HAP-1 (cell line): ENCODE data around the gene THBS4.

Source experiments
- DNase-seq, 2 experiments: peaks; one replicate each; pipeline ENCODE4 v3.0.0-alpha.2; 2016 to 2020; ENCODE audit warnings: low spot score in 2 of 2
- H3K27me3 ChIP-seq: fragments of 250-450 bp; sonication (Bioruptor Pico); 2 replicates; pipeline ENCODE4 v1.5.1; 2020; ENCODE audit warnings: low read depth, mild to moderate bottlenecking, moderate library complexity
- H3K36me3 ChIP-seq: fragments of 250-450 bp; sonication (Bioruptor Pico); replicated peaks from 2 replicates; pipeline ENCODE4 v1.5.1; 2020; ENCODE audit warnings: mild to moderate bottlenecking
- H3K4me1 ChIP-seq: fragments of 250-450 bp; sonication (Bioruptor Pico); 2 replicates; pipeline ENCODE4 v1.5.1; 2020; ENCODE audit warnings: mild to moderate bottlenecking
- H3K4me3 ChIP-seq: fragments of 250-450 bp; sonication (Bioruptor Pico); 2 replicates; pipeline ENCODE4 v1.5.1; 2020; ENCODE audit warnings: mild to moderate bottlenecking, moderate library complexity
- H3K9me3 ChIP-seq: fragments of 250-450 bp; sonication (Bioruptor Pico); 2 replicates; pipeline ENCODE4 v1.5.1; 2020; ENCODE audit warnings: mild to moderate bottlenecking, moderate library complexity
- in situ Hi-C: fragments of 300-500 bp; cut with MboI; formaldehyde crosslinking; loops from 3 replicates; pipeline ENCODE4 v1.14.3; 2020; ENCODE audit warnings: low sequenced_read_pairs, inconsistent platforms, mixed read lengths

Gene THBS4

DNA sequence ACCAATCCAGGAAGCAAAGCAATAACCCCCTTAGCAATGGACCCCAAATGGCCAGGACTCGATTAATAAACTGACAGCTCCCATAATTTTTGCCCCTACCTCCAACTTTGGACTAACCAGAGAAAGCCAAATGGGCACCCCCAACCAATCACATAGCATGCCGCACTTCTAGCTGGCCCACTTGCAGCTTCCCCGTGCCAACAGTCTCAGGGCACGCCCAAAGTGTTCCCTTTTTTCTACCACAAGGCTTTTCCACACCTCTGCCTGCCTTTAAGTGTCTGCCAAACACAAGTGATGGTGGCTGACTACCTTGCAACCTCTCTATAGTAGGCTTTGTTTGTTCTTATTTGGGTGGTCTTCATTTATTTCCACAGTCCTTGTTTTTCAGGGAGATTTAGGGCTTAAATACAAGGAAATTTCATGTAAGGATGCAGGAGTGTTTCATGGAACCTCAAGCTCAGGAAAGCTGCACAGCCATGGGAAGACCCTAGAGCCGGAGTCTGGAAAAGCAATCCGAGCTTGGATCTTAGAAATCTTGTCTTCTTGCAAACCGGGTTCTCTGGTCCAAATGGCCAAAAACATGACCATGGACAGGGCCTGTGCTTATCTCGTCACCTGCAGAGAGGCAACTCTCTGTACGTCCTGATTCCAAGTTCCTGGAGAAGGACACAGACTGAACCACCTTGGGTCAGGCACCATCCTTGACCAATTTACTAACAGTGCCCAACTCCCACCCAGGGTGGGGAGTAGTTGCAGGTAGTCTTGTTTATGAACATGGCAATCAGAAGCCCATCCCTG lies 89.2 kb downstream of the THBS4 start:
- Histone ChIP-seq H3K9me3 (no peaks in the 10 kb centered on the region), H3K27me3 (no peaks in the 10 kb centered on the region), H3K4me1 (peaks cover 9% of the 10 kb centered on the region), H3K36me3 (no peaks in the 10 kb centered on the region), H3K4me3 (no peak overlapping the region)
- no peak for DNase-seq
- in situ Hi-C loops, result no loop called here

GRCh38 chr5:80125022-80125961 lies 90.1 kb downstream of the THBS4 start:
- Histone ChIP-seq H3K4me1 (peaks cover 9% of the 10 kb centered on the region), H3K36me3 (no peaks in the 10 kb centered on the region), H3K9me3 (no peaks in the 10 kb centered on the region), H3K27me3 (no peaks in the 10 kb centered on the region), H3K4me3 (no peak overlapping the region)
- no peak for DNase-seq
- in situ Hi-C loops, result no loop called here

DNA sequence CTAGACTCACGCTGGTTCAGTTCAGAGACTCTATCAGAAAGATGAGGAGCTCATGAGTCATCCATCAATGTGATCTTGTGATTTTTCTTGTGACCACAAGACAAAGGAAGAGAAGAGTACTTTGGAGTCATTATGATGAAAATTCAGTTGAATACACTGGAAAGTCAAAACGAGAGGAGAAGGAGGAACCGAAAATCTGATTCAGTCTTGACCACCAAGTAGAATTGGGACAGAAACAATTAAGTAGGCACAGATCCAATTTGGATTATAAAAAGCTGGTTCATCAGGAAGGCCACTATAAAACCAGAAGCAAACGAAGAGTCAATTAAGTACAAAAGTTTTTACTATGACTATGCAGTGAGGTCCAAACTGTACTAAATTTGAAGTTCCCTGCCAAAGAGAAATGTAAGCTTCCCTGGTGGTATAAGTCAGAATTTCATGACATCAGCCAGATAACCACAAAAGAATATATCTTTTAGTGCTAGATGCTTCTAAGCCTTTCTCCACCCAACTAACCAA lies 90.9 kb downstream of the THBS4 start:
- Histone ChIP-seq H3K9me3 (no peaks in the 10 kb centered on the region), H3K27me3 (no peaks in the 10 kb centered on the region), H3K4me3 (no peak overlapping the region), H3K36me3 (no peaks in the 10 kb centered on the region), H3K4me1 (peaks cover 9% of the 10 kb centered on the region)
- in situ Hi-C loops, result no loop called here
- no peak for DNase-seq

DNA sequence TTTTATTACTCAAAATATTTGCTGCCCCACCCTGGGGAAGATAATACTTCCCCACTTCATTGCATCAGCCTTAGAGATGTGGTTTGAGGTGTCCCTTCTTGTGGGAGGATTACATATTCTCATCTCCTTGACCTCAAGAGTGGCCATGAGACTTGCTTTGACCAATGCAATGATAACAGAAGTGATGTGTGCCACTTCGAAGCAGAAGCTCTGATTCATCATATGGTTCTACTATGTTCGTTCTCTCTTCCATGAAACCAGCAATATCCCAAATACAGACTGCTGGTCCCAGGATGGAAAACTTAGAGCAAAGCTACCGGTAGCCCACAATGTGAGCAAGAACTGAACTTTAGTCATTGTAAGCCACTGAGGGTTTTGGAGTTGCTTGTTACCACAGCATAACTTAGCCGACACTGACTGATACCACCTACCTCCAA lies 92.0 kb downstream of the THBS4 start:
- Histone ChIP-seq H3K9me3 (no peaks in the 10 kb centered on the region), H3K4me3 (no peak overlapping the region), H3K36me3 (no peaks in the 10 kb centered on the region), H3K4me1 (peaks cover 9% of the 10 kb centered on the region), H3K27me3 (no peaks in the 10 kb centered on the region)
- DNase-seq, result no peak
- in situ Hi-C loops, result no loop called here

GRCh38 chr5:80128141-80128540 lies 93.0 kb downstream of the THBS4 start:
- in situ Hi-C loops, result no loop called here
- peak; percentile 63 to 71 for DNase-seq
- H3K9me3 ChIP-seq, result no peaks in the 10 kb centered on the region

GRCh38 chr5:80129146-80129545 lies 94.0 kb downstream of the THBS4 start:
- Histone ChIP-seq H3K4me1 (peaks cover 20% of the 10 kb centered on the region), H3K27me3 (no peaks in the 10 kb centered on the region), H3K9me3 (no peaks in the 10 kb centered on the region), H3K4me3 (no peak overlapping the region), H3K36me3 (no peaks in the 10 kb centered on the region)
- DNase-seq, result no peak
- in situ Hi-C loops, result no loop called here

More at GRCh38 chr5:80128141-80128540, 93.0 kb downstream of the THBS4 start:
- Histone ChIP-seq H3K36me3 (no peaks in the 10 kb centered on the region), H3K4me3 (no peak overlapping the region), H3K27me3 (no peaks in the 10 kb centered on the region), H3K4me1 (peaks cover 10% of the 10 kb centered on the region)
